K562 (cell line): Measurements from ENCODE around the gene RBM20. TPM values are rescaled to one million over a fixed set of nuclear protein-coding genes. Genes with fewer than 3 reads are reported as not detected.

Source experiments
- ATAC-seq: fragments of 200-7000 bp; cut with Tn5 transposase; 3 replicates; pipeline ENCODE4 v1.9.1; 2020; ENCODE audit warnings: moderate library complexity
- BruUV-seq: library from RNA; stranded (reverse); fragments of 400-500 nt; replicated peaks from 2 replicates; lab custom pipeline; 2021; lab: Mats Ljungman, UMichigan
- CTCF ChIA-PET: fragments of 300-600 bp; formaldehyde crosslinking; extraction: SDS; loops from one replicate; lab custom pipeline; 2021; ENCODE audit warnings: low intra/inter-chr PET ratio; lab: Yijun Ruan, JAX
- POLR2A ChIA-PET: fragments of 300-600, 350-650 bp; sonication (Branson Sonifier 250); formaldehyde crosslinking; extraction: SDS; loops from one replicate; lab custom pipeline; 2021; ENCODE audit warnings: antibody characterized with exemption, inconsistent platforms; lab: Yijun Ruan, JAX
- DNase-seq, 4 experiments: peaks; one replicate each; pipeline versions ENCODE4 v3.0.0 to v3.0.0-alpha.2; 2011 to 2018; ENCODE audit warnings: low spot score in 3 of 4, mixed read lengths in 3 of 4; ENCODE audit errors: extremely low read depth in 1 of 4
- FAIRE-seq: peaks from 2 replicates; lab custom pipeline; 2011; peaks lifted over from hg19 to GRCh38; lab: Jason Lieb, UNC
- H2AFZ ChIP-seq: 2 replicates; pipeline ENCODE4 v1.6.0; 2011; ENCODE audit warnings: low read depth, low read length, control low read depth, inconsistent platforms
- H3K27ac ChIP-seq: fragments of 200-600 bp; 3 replicates; pipeline ENCODE4 v1.8.0; 2011; ENCODE audit warnings: low read depth, mild to moderate bottlenecking, control low read depth, inconsistent platforms, low read length, moderate library complexity, mixed read lengths; ENCODE audit errors: extremely low read depth
- H3K27me3 ChIP-seq, 2 experiments: fragments of 300-600 bp in 1 of 2; 2 replicates in 1 of 2; 3 replicates in 1 of 2; pipeline versions ENCODE4 v1.6.0 to v1.8.0; 2011; ENCODE audit warnings: inconsistent platforms in 2 of 2, low read length in 2 of 2, mild to moderate bottlenecking in 1 of 2, mixed read lengths in 1 of 2, moderate library complexity in 1 of 2; ENCODE audit not compliant: control insufficient read depth in 2 of 2, insufficient read depth in 2 of 2
- H3K36me3 ChIP-seq: fragments of 300-600 bp; 3 replicates; pipeline ENCODE4 v1.8.0; 2011; ENCODE audit warnings: mild to moderate bottlenecking, low read length, inconsistent platforms; ENCODE audit not compliant: control insufficient read depth, insufficient read depth
- H3K4me1 ChIP-seq, 2 experiments: fragments of 200-600 bp in 1 of 2; replicated peaks in 1 of 2; 2 replicates in 1 of 2; 3 replicates in 1 of 2; pipeline versions ENCODE4 v1.5.1 to v1.8.0; 2011; ENCODE audit warnings: inconsistent platforms in 2 of 2, low read length in 2 of 2, mild to moderate bottlenecking in 1 of 2, mixed read lengths in 1 of 2, moderate library complexity in 1 of 2; ENCODE audit not compliant: control insufficient read depth in 2 of 2, insufficient read depth in 2 of 2
- H3K4me2 ChIP-seq: 2 replicates; pipeline ENCODE4 v1.6.1; 2011; ENCODE audit warnings: low read length, control low read depth, inconsistent platforms, mixed read lengths; ENCODE audit not compliant: insufficient read depth
- H3K4me3 ChIP-seq: fragments of 200-600 bp; sonication (generic), shearing (Covaris generic); 2 replicates; pipeline ENCODE4 v1.5.1; 2016; ENCODE audit warnings: control low read depth, inconsistent platforms
- H3K79me2 ChIP-seq: fragments of 200-600 bp; 3 replicates; pipeline ENCODE4 v1.8.0; 2011; ENCODE audit warnings: low read length, inconsistent platforms; ENCODE audit not compliant: control insufficient read depth, insufficient read depth
- H3K9ac ChIP-seq, 2 experiments: 2 replicates each; pipeline versions ENCODE4 v1.6.0 to v1.6.1; 2011; ENCODE audit warnings: low read depth in 2 of 2, low read length in 2 of 2, control low read depth in 1 of 2, inconsistent platforms in 1 of 2, mild to moderate bottlenecking in 1 of 2, mixed read lengths in 1 of 2; ENCODE audit not compliant: insufficient read depth in 1 of 2
- H3K9me1 ChIP-seq: one replicate; pipeline ENCODE4 v1.6.0; 2011; ENCODE audit warnings: inconsistent platforms, mild to moderate bottlenecking, low read length, moderate library complexity; ENCODE audit not compliant: control insufficient read depth, insufficient read depth
- H3K9me3 ChIP-seq: replicated peaks from 2 replicates; pipeline ENCODE4 v1.5.1; 2011; ENCODE audit warnings: low read depth, low read length, inconsistent platforms; ENCODE audit not compliant: control insufficient read depth, insufficient read depth
- H4K20me1 ChIP-seq: replicated peaks from 2 replicates; pipeline ENCODE4 v1.6.1; 2011; ENCODE audit warnings: low read length, inconsistent platforms, mixed read lengths; ENCODE audit not compliant: control insufficient read depth, insufficient read depth
- CUX1 ChIP-seq: fragments of 200-800 bp; sonication (Bioruptor generic); IDR thresholded peaks from 2 replicates; pipeline ENCODE4 v1.6.1; 2016; ENCODE audit warnings: missing genetic modification characterization, missing compliant biosample characterization
- EP300 ChIP-seq: IDR thresholded peaks from 2 replicates; pipeline ENCODE4 v1.6.1; 2012; ENCODE audit warnings: low read length, improper control_type of control experiment
- HNRNPL ChIP-seq: fragments of 200-400 bp; formaldehyde crosslinking; IDR thresholded peaks from 2 replicates; pipeline ENCODE4 v1.6.1; 2017; ENCODE audit warnings: low read depth, mild to moderate bottlenecking, low read length
- KDM5B ChIP-seq: fragments of 200-600 bp; sonication (generic); IDR thresholded peaks from 2 replicates; pipeline ENCODE4 v1.6.1; 2012; ENCODE audit warnings: low read depth, mild to moderate bottlenecking, moderate library complexity, low read length, control low read depth, inconsistent platforms; ENCODE audit not compliant: insufficient replicate concordance
- TBP ChIP-seq: optimal IDR thresholded peaks from 2 replicates; pipeline ENCODE3; 2011; ENCODE audit warnings: low read depth, low read length, improper control_type of control experiment
- ZNF175 ChIP-seq: fragments of 200-800 bp; sonication (Bioruptor generic); IDR thresholded peaks from 2 replicates; pipeline ENCODE4 v1.6.1; 2016; ENCODE audit warnings: low read depth, mild to moderate bottlenecking, missing genetic modification characterization, missing compliant biosample characterization
- ZNF589 ChIP-seq: fragments of 200-800 bp; sonication (Bioruptor generic); IDR thresholded peaks from 2 replicates; pipeline ENCODE4 v1.6.1; 2016; ENCODE audit warnings: low read depth, missing genetic modification characterization, missing compliant biosample characterization
- ZNF592 ChIP-seq: fragments of 450-650 bp; IDR thresholded peaks from 2 replicates; pipeline ENCODE4 v1.6.1; 2017; ENCODE audit warnings: antibody characterized with exemption, mild to moderate bottlenecking
- ZNF668 ChIP-seq: fragments of 250-450 bp; sonication (Bioruptor Pico); IDR thresholded peaks from 2 replicates; pipeline ENCODE4 v1.8.0; 2022; ENCODE audit warnings: mild to moderate bottlenecking, inconsistent platforms
- ZNF766 ChIP-seq: fragments of 200-800 bp; sonication (Bioruptor generic); conservative IDR thresholded peaks from 2 replicates; pipeline ENCODE4 v1.6.1; 2016; ENCODE audit warnings: missing genetic modification characterization, missing compliant biosample characterization
- WGBS: fragments of 100-300 bp; shearing (Covaris generic); methylation state at CpG from one replicate; pipeline ENCODE4 v1.1.6; 2016; ENCODE audit warnings: low coverage, mixed read lengths; ENCODE audit not compliant: insufficient coverage; ENCODE audit errors: missing lambda C conversion rate; 5-methylcytosine and 5-hydroxymethylcytosine counted together
- in situ Hi-C: fragments of 300-500 bp; cut with MboI; formaldehyde crosslinking; loops from 4 replicates; pipeline ENCODE4 v1.15.0; 2018; ENCODE audit warnings: inconsistent platforms, mixed read lengths
- intact Hi-C: fragments of 100-400 bp; cut with micrococcal nuclease; formaldehyde crosslinking; loops from 2 replicates; pipeline ENCODE4 v1.14.2; 2022
- polyA plus RNA-seq, 8 experiments: library from polyadenylated mRNA; depleted of rRNA in 4 of 8; stranded (reverse) in 5 of 8; unstranded in 3 of 8; fragments of >200 nt; fragmentation: Nextera tagmentation in 2 of 8; fragmentation: Illumina TruSeq in 1 of 8; extraction: Ambion mirVana in 2 of 8; extraction: Trizol in 1 of 8; gene quantifications; 2 replicates each; pipeline versions ENCODE4 v1.2.1 to v1.2.3, GENCODE V29; 2011 to 2014; ENCODE audit warnings: inconsistent platforms in 1 of 8, missing spikeins in 1 of 8
- total RNA-seq, 7 experiments: library from RNA; depleted of rRNA in 6 of 7; stranded (reverse); fragments of >200 nt in 6 of 7; fragmentation: Illumina TruSeq in 2 of 7; extraction: Trizol in 2 of 7; gene quantifications; 2 replicates each; pipeline versions ENCODE4 v1.2.1 to v1.2.3, GENCODE V29; 2011 to 2021; ENCODE audit warnings: low replicate concordance in 1 of 7

RBM20 gene
- total and polyA plus RNA-seq, 9 of the 15 experiments (the other 6 are each of a cell fraction or from before 2014, with no cell fraction given): 0.63 to 5.7 (median 3.2) TPM

- TF ChIP-seq HNRNPL: no peak
- TF ChIP-seq, all 486 proteins: peak for 0
These were observed 224.8 kb downstream of the RBM20 start (continued) for GRCh38 chr10:110868981-110869380.

- intact Hi-C loops (loop anchor here (1.0 to 10.0 kb wide), 4 partner anchors 13 to 256 kb away; no protein-coding TSS in a partner anchor), in situ Hi-C loops (no loop called here)
- H3K79me2 ChIP-seq: peaks cover 32% of the 10 kb centered on the region
- H3K27me3 ChIP-seq: no peaks in the 10 kb centered on the region
- H3K9me3 ChIP-seq: no peaks in the 10 kb centered on the region
- no peaks in the 10 kb centered on the region for H3K9me1 ChIP-seq
- 32% methylated on average over 12 of the region's 13 CpGs for WGBS
- CTCF ChIA-PET: no interaction called here
- POLR2A ChIA-PET: interaction anchor here (0.9 to 1.5 kb wide), 3 partner anchors 8 to 57 kb away, joined by 3 to 5 read pairs (median 3); no protein-coding TSS in a partner anchor
- peak overlapping the region; percentile 64; the same call in 1 of the 2 replicates for H3K4me3 ChIP-seq
- peak overlapping the region; percentile 72 to 89; a peak in 3 of 4 replicates for H3K9ac ChIP-seq
- peak overlapping the region; percentile 84 for H2AFZ ChIP-seq
- peak overlapping the region; percentile 83 for H3K27ac ChIP-seq
- H4K20me1 ChIP-seq: no peaks in the 10 kb centered on the region
- BruUV-seq: no TSS peak
- H3K36me3 ChIP-seq: 0 out of 3 replicates have a peak, but pooled peaks cover 1% of the 10 kb centered on the region
- peaks cover 15 to 31% of the 10 kb centered on the region in 2 experiments for H3K4me1 ChIP-seq
- FAIRE-seq (no peak), DNase-seq (peak in 1 of 4 experiments; percentile 45), ATAC-seq (no peak)
- peak overlapping the region; percentile 84 for H3K4me2 ChIP-seq
- TF ChIP-seq KDM5B (peak; percentile 10), ZNF668 (CRISPR knock-in tag) (no peak), TBP (peak; percentile 4), EP300 (no peak), ZNF589 (peak; percentile 32; the same call in 1 of the 2 replicates), CUX1 (CRISPR knock-in tag) (0 out of 2 replicates have a peak, but pooled peaks have one; percentile 41), ZNF175 (CRISPR knock-in tag) (0 out of 2 replicates have a peak, but pooled peaks have one; percentile 11), ZNF592 (peak; percentile 68; the same call in 1 of the 2 replicates), ZNF766 (CRISPR knock-in tag) (peak; percentile 59; the same call in 1 of the 2 replicates)
These were observed 226.7 kb downstream of the RBM20 start for GRCh38 chr10:110870823-110871297.
